ENCODE results near the gene EID3. TPM values are rescaled to one million over a fixed set of nuclear protein-coding genes. Genes with fewer than 3 reads are reported as not detected.

EID3 gene
- total and polyA plus RNA-seq, 2 of the 8 experiments (the other 6 are each of a cell fraction or from before 2014, with no cell fraction given), result 1.2 to 2.8 TPM

DNA sequence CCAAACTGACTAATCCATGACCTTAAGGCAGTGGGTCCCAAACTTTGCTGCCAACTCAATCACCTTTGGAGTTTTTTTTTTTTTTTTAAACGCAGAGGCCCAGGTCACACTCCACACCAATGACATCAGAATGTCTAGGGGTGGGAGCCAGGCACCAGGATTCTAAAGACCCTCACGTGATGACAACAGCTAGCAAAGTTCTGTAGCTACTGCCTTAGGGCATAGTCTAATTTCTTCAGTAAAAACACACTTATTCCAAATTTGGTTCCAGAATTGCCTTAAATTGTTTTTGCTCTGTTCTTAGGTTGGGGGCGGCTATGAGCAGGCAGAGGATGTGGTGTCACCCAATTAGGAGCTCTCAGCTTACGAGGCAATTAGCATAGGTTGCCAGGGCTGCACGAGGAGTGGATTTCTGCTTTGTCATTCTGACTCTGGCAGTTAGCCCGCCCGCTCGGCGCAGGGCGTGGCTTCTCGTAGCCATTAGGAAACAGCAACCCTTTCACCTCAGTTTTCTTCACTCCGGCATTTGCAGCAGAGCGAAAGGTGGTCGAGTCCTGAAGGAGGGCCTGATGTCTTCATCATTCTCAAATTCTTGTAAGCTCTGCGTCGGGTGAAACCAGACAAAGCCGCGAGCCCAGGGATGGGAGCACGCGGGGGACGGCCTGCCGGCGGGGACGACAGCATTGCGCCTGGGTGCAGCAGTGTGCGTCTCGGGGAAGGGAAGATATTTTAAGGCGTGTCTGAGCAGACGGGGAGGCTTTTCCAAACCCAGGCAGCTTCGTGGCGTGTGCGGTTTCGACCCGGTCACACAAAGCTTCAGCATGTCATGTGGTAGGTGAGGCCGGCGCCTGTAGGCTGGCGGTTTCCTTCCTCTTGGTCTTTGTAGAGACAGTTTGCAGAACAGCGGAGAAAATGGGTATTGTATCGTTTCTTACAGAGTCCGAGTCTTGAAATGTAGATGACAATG, 16.7 kb upstream of the EID3 start (continued):
- no peak for TF ChIP-seq RNF2 (IDR thresholded peaks at IDR 0.05; ENCODE audit: borderline replicate concordance, low read depth, low read length, missing control alignments, poor library complexity, severe bottlenecking)
- TF ChIP-seq EGR1 (IDR thresholded peaks at IDR 0.05; ENCODE audit: borderline replicate concordance, low read depth, low read length), result no peak
- peak; percentile 92 for TF ChIP-seq TAF1 (IDR thresholded peaks at IDR 0.05; ENCODE audit: low read depth, low read length)
- TF ChIP-seq POLR2A (IDR thresholded peaks at IDR 0.05; ENCODE audit: control extremely low read depth in 1 of 2, low read depth in 2 of 2, low read length in 2 of 2), result peak; percentile 83 to 94
- TF ChIP-seq FOSL1 (IDR thresholded peaks at IDR 0.05; ENCODE audit: insufficient read depth, low read depth, low read length), result no peak
